Ramos (cell line): Measurements from ENCODE around the gene SCLY.
"Not testable (repeated sequence)": the region's sequence is repeated elsewhere in the genome, so short reads cannot be mapped to it uniquely, and the experiment has no call there.

Experiments used
- in situ Hi-C: fragments of 300-500 bp; cut with MboI; formaldehyde crosslinking; loops from one replicate; pipeline ENCODE4 v1.14.3; 2022; ENCODE audit warnings: low sequenced_read_pairs; ENCODE audit not compliant: unreplicated experiment

SCLY gene

DNA sequence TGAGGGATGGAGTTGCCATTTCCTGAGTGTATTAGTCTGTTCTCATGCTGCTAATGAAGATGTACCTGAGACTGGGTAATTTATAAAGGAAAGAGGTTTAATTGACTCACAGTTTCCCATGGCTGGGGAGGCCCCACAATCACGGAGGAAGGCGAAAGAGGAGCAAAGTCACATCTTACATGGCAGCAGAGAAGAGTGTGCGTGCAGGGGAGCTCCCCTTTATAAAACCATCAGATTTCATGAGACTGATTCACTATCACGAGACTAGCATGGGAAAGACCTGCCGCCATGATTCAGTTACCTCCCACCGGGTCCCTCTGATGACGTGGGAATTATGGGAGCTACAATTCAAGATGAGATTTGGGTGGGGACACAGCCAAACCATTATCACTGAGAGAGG is 5.9 kb downstream of the SCLY start:
- in situ Hi-C loops, result not testable (repeated sequence)

DNA sequence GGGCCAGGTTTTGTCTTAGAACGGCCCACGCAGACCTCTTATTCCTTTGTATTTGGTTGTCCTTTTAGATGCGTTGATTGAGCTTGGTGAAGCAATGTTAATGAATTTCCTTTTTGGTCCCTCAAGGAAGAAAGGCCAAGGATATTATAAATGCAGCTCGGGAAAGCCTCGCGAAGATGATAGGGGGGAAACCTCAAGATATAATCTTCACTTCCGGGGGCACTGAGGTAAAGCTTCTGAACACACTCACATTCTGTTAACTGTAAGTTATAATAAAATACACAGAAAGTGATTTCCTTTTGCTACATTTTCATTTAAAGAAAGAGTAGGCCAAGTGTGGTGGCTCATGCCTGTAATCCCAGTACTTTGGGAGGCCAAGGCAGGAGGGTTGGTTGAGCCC is 7.1 kb downstream of the SCLY start:
- in situ Hi-C loops, result no loop called here

DNA sequence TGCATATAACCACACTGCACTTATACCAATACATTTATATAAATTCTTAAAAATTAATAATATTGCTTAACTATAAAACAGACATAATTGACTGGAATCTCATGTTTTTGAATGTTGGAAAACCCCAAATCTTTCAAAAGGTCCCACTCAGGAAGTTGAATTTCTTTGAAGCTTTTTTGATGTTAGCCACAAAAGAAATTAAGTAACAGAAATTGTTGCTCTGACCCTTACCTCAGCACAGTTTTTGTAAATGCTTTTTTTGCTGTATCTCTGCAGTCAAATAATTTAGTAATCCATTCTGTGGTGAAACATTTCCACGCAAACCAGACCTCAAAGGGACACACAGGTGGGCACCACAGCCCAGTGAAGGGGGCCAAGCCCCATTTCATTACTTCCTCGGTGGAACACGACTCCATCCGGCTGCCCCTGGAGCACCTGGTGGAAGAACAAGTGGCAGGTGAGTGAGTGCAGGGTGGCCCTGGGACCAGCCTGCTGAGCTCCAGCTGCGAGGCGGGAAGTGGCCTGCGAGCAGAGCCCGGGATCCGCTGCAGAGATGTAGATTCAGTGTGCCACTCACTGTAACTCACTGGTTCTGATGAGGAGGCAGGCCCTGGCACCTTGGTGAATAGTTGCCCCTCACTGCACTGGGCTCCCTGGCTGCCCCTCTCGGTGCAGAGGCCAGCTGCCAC is 8.4 kb downstream of the SCLY start:
- in situ Hi-C loops, result no loop called here

DNA sequence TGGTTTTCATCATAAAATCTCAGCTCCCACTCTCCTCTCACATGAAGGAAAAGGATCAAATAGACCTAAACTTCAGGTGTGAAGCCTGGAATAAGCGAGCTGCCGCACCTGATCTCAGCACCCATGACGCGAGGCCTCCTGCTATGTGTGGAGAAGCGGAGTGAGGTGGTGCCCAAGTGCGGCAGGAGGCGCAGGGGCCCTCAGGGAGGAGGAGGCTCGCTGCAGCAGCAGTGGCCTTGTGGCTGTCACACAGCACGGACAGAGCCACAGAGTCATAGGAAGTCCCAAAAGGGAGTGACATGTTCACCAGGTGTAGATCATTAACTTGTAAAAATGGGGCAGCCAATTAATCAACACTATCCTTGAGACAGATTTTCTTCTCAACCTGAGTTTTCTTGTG is 9.1 kb downstream of the SCLY start:
- in situ Hi-C loops, result no loop called here

DNA sequence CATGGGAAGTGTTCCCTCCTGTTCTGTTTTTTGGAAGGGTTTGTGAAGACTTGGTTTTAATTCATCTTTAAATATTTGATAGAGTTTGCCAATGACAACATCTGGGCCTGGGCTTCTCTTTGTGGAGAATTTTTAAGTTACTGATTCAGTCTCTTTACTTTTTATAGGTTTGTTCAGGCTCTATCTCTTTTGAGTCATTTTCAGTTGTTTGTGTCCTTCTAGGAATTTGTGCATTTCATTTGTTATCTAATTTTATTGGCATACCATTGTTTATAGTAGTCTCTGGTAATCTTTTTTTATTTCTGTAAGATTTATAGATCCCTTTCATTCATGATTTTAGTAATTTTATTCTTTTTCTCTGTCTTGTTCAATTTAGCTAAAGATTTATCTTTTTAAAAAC is 14.6 kb downstream of the SCLY start:
- in situ Hi-C loops, result no loop called here

DNA sequence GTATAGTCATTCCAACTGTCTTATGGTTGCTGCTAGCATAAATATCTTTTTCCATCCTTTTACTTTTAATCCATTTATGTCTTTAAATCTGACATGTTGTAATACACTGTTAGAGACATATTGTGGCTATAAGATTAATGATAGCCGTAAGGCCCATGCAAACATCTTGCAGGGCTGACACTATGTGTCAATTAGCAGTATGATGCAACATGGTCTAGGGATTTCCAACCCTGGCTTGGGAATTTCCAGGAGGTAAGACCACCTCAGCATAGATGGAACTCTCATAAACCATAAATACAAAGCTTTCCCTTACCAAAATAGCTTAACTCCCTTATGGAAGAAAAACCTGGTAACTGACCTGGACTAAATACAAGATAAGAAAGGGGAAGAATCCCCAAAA is 16.5 kb downstream of the SCLY start:
- in situ Hi-C loops, result no loop called here

DNA sequence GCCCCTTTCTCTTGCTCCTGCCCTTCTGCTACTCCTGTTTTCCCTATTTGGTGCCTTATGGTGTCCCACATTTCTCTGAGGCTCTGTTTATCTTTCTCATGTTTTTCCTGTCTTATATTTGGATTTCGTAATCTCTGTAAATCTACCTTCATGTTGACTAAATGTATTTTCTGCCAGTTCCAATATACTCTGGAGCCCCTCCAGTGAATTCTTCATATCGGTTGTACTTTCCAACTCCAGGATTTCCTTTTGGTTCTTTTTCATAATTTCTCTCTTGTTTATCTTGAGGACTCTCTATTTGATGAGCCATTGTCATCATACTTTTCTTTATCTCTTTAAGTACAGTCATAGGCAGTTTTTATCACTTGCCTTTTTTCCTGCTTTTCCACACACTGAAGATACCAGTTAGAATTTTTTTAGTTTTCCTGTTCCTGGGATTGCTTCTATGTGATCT is 19.1 kb downstream of the SCLY start:
- in situ Hi-C loops, result no loop called here

DNA sequence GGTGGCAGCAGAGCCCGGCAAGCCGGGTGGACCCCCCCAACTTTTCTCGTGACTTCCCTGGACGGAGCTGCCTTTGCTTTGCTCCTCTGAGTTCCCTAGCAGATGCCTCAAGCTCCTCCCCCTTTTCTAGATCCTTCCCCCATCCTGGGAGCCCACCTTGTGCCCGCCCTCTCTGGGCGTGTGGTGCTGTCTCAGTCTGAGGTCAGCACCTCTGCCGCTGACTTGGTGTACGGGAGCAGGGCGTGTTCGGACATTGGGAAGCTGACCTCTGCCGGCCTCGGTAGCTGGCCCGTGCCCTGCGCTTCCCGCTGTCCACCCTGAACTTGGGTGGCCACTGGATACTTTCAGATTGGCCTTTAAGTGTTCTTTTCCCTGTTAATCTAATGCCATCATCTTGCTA is 19.7 kb downstream of the SCLY start:
- in situ Hi-C loops, result no loop called here

DNA sequence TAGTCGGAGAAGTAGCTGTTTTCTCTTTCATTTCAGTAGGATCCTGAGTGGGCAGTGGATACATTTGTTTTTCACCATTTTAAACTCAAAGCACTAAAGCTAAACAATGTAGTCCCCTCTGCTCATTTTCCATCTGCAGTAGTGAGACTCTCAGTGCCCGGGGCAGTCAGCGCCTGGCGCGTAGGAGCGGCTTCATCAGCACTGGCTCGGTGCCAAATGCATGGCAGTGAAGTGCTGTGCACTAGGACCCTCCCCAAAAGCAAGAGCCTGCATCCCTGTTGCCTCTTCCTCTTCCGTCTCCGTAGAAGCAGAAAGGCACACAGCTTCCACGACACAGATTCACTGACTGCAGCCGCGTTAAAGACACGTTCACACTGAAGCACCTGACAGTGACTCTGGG is 20.3 kb downstream of the SCLY start:
- in situ Hi-C loops, result no loop called here

DNA sequence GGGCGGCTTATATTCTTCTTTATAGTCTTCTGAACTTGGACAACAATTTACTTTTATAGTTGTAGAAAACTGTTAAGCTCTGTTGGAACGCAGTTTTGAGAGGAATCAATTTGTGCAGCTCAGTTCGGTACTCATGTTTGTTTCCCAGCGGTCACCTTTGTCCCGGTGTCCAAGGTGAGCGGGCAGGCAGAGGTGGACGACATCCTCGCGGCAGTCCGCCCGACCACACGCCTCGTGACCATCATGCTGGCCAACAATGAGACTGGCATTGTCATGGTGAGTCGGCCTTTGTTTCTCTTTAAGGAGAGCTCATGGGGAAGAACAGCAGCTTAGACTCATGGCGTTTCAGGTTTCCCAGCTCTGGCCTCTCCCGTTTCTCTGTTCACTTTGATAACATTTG is 20.8 kb downstream of the SCLY start:
- in situ Hi-C loops, result no loop called here

DNA sequence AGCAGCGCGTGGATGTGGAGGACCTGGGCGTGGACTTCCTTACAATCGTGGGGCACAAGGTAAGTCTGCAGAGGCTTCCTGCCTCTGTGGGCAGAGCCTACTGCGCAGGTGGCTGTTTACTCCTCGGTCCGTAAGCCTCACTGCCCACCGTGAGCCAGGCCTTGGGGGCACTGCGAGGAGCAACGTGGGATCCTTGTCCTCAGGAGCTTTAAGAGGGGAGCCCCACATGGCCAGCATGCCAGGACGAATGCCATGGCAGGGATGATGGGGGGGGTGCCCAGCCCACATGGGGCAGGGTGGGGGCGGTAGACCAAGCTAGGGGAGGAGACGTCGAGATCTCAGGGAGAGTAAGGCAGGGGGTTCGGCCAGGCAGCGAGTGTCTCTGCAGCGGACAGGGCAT is 21.4 kb downstream of the SCLY start:
- in situ Hi-C loops, result no loop called here

DNA sequence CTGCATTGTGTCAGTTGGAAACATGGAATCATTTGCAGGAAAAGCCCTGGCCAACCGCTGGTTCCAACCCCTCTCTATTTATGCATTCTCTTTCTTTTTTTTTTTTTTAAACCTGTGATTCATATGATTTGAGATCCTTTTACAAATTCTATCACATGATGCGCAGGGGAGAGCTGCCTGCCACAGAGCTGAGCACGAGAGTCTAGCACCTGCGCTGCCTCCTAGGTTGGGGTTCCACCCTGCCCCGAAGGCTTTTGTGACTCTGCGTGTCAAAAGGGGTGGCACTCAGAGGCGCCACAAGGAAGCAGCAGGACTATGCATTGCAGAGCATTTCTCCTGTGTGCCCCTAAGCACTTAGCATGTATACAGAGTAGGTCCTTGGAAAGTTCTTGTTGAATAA is 22.0 kb downstream of the SCLY start:
- in situ Hi-C loops, result no loop called here

DNA sequence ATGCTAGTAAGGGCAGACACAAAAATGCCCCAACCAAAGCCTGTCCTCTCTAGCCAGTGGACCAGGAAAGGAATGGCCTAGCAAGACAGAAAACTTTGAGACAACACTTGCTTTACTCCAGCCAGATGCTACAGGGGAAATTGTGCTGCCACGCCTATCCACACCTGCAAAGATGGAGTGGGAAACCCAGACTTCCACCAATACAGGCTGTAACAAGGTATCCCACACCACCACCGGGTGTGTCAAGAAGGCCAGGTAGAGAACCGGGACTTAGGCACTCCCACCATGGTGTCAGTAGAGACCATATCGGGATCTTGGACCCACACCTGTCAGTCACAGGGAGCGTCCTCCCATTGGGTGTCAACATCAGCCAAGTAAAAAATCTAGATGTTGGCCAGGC is 23.1 kb downstream of the SCLY start:
- in situ Hi-C loops, result no loop called here

DNA sequence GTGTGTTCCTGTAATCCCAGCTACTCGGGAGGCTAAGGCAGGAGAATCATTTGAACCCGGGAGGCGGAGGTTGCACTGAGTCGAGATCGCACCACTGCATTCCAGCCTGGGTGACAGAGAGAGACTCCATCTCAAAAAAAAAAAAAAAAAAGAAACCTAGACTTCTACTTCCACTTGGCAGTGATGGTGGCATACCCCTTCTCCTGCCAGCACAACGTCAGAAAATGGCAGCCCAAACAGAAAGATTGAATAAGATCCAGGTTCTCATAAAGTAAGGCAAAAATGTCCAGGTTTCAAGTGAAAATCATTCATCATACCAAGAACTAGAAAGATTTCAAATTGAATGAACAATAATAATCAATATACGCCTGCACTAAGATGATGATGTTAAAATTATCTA is 24.0 kb downstream of the SCLY start:
- in situ Hi-C loops, result no loop called here

DNA sequence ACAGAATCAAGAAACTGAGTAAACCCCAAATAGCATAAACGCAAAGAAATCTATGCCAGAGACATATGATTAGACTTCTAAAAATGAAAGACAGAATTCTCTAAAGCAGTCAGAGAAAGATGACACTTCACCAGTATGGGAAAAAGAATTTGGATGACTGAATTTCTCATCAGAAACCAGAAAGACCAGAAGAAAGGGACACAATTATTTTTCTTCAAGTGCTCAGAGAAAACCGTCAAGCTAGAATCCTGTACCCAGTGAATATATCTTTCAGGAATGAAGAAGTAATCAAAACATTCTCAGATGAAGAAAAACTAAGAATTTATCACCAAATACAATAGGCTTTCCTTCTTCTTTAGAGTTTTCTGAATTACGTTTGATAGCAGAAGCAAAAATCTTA is 25.1 kb downstream of the SCLY start:
- in situ Hi-C loops, result no loop called here

DNA sequence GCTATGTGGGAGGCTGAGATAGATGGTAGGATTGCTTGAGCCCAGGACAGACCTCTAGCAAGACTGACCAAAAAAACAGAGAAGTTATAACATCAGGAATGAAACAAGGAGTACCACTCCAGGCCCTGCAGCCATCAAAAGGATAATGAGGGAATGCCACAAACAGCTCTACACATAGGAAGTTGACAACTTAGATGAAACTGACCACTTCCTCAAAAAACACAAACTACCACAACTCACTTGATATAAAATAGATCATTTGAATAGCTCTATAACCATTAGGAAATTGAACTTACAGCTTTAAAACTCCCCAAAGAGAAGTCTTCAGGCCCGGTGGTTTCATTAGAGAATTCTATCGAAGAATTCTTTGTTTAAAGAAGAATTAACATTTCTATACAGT is 26.4 kb downstream of the SCLY start:
- in situ Hi-C loops, result no loop called here

DNA sequence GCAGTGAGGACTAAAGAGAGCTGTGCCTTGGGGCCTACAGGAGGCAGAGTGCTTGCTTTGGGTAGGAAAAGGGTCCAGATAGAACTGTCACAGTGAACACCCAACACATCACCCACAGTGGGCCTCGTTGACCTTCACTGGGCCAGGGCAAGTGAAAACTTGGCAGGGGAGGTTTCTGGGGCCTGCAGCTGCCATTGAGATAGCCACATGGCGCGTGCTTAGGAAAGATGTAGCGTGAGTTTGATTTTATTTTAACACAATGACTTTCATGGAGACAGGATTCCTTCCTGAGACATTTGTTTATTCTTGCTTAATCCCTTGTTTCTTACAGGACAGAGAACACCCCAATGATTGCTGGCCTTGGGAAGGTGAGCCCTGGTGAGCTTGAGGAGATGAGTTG is 30.1 kb downstream of the SCLY start:
- in situ Hi-C loops, result no loop called here

DNA sequence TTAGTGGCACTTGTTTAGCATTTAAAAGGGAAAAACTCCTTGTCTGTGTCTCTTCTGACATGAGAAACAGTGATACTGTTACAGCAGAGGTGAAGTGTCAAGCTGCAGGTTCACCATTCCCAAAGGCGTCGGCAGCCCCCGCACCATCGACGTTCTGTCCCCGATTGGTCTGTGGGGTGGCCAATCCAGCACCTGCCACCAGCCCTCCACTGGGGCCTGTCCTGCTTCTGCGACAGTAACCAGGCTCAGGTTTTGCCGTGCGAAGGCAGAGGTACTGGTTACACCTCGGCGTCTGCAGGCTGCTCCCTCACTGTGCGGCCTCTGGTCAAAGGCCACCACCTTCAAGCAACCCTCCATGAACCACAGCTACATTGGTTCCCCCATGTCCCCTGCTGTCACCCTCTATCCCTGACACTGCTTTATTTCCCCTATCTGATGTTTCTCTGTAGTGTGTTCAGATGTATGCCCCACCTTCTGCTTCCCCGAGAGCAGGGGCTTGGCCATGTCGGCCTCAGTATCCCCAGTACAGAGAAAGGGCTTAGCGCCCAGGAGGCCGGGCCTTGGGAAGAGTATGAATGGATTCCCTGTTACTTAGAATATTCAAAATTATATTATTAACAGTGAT is 30.7 kb downstream of the SCLY start:
- in situ Hi-C loops, result no loop called here

DNA sequence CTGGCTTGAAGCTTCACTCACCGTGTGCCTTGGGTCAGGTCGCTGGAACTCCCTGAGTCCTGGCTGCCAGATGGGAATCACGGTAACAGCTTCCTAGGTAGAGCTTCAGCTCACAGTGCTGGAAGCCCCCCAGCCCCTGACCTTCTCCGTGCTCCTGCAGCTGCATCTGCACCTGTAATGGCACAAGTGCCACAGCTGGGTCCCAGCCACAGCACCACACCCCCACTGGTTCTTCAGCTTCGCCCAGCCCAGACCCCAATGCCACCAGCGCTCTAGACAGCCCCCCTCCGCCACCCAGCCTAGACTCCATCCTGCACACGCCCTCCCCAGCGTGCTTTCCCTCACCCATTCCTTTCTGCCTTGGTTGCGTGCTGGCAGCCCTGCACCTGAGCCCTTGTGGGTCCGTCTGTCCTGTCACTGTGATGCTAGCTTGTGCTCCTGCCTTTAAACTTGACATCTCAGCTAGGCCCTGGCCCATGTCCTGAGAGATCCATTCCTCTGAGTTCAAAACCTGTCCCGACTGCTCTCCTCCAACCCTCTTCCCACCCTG is 31.8 kb downstream of the SCLY start:
- in situ Hi-C loops, result no loop called here

DNA sequence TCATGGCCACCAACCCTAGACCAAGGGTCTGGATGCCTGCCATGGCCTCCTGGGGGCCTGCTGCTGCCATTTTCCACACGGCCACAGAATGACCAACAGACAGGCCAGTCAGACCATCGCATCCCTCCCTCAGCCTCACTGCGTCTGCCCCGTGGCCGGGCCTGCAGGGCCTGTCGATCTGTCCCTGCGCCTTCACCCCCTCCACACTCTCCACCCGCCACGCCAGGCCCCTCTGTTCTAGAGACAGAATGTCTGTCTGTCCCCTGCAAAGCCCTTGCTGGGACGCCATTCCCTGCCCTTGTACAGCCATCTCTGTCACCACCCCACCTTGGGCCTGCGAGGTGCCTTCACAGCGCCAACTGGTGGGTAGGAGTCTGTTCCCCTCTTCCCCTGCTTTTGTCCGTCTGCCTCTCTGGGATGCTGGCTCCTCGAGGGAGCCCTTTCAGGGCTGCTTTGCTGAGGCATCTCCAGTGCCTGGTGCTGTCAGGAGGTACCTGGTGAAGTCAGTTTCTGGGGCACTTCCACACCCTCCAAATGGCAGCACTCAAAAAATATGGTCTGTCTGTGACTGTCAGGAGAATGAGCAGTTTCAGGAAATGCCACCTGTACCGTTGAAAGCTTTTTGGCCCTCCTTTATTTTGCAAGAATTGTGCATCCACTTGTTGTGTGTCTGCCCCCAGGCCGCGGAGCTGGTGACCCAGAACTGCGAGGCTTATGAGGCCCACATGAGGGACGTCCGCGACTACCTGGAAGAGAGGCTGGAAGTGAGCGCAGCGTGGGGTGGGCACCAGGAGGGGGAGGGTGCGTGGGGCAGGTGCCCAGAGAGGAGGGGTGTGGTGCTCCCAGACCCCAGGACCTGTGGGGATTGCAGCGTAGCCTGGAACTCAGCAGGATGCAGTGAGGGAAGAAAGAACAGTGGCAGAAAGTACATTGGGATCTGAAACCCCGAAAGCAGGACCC is 32.7 kb downstream of the SCLY start:
- in situ Hi-C loops, result no loop called here

DNA sequence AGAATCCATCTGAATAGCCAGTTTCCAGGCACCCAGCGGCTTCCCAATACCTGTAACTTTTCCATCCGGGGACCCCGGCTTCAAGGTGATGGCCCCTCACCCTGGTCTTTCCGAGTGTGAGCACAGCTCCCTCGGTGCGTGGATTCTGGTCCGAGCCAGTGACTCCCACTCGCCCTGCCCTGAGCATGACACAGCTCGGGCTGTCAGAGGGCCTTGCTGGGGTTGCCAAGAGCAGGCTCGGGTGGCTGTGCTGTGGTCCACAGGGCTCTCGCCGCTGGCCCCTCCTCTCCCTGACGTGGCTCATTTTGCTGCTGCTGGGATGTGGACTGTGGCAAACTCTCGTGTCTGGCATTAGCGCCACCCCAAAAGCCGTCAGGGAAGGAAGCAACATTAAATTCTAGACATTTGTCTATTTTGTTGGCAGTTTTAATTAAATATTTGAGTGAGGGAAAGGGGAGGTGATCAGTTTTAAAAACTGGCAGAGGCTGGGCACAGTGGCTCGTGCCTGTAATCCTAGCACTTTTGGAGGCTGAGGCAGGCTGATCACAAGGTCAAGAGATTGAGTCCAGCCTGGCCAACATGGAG is 33.7 kb downstream of the SCLY start:
- in situ Hi-C loops, result no loop called here
